ENCODE results near the gene MEGF6.

- TF ChIP-seq CTCF (IDR thresholded peaks at IDR 0.05) (no peak), POLR2A (IDR thresholded peaks at IDR 0.05) (no peak)
Observed at GRCh38 chr1:3464649-3465025, 146.7 kb downstream of the MEGF6 start.

Data from heart left ventricle (tissue), 13 donors.